NB4 (cell line): ENCODE data around the gene ARSB.
"Not testable (repeated sequence)": the region's sequence is repeated elsewhere in the genome, so short reads cannot be mapped to it uniquely, and the experiment has no call there.

ENCODE experiments used
- DNase-seq: peaks from one replicate; pipeline ENCODE4 v3.0.0; 2010; ENCODE audit warnings: low read depth
- H3K4me3 ChIP-seq: one replicate; pipeline ENCODE4 v1.5.1; 2011; ENCODE audit warnings: mild to moderate bottlenecking, low read depth, low read length, moderate library complexity
- CTCF ChIP-seq: IDR thresholded peaks from one replicate; pipeline ENCODE4 v1.5.1; 2012; ENCODE audit warnings: low read depth, low read length
- MAX ChIP-seq: IDR thresholded peaks from 2 replicates; pipeline ENCODE4 v1.6.1; 2011; ENCODE audit warnings: low read depth, low read length
- MYC ChIP-seq: IDR thresholded peaks from 2 replicates; pipeline ENCODE4 v1.6.1; 2011; ENCODE audit warnings: low read depth, low read length
- POLR2A ChIP-seq: IDR thresholded peaks from 2 replicates; pipeline ENCODE4 v1.6.1; 2011; ENCODE audit warnings: mild to moderate bottlenecking; ENCODE audit not compliant: insufficient read length; ENCODE audit errors: extremely low read depth

The ARSB gene

GRCh38 chr5:78886341-78887230 is 98.5 kb downstream of the ARSB start:
- no peak overlapping the region for H3K4me3 ChIP-seq
- DNase-seq: peak; percentile 35
- peak; percentile 50 for TF ChIP-seq CTCF
- no peak for TF ChIP-seq MYC

- no peak for DNase-seq
- H3K4me3 ChIP-seq: no peak overlapping the region
- TF ChIP-seq MAX (no peak), POLR2A (no peak), CTCF (no peak), MYC (no peak)
Measured at GRCh38 chr5:78881884-78882283, 103.2 kb downstream of the ARSB start.

- no peak for DNase-seq
- no peak overlapping the region for H3K4me3 ChIP-seq
- TF ChIP-seq POLR2A (no peak), MAX (no peak), MYC (no peak), CTCF (no peak)
Measured at GRCh38 chr5:78879516-78879915, 105.6 kb downstream of the ARSB start.

- not testable (repeated sequence) for DNase-seq, H3K4me3 ChIP-seq
Measured at GRCh38 chr5:78866076-78866475, 119.0 kb downstream of the ARSB start.

GRCh38 chr5:78858364-78858763 is 126.7 kb downstream of the ARSB start:
- TF ChIP-seq CTCF: no peak
- TF ChIP-seq POLR2A: no peak
- TF ChIP-seq MYC: no peak
- TF ChIP-seq MAX: no peak
- DNase-seq: no peak

GRCh38 chr5:78855026-78855425 is 130.1 kb downstream of the ARSB start:
- DNase-seq: no peak
- TF ChIP-seq MYC: no peak
- no peak for TF ChIP-seq CTCF
- no peak for TF ChIP-seq MAX
- TF ChIP-seq POLR2A: no peak
- H3K4me3 ChIP-seq: no peak overlapping the region

More at GRCh38 chr5:78858364-78858763, 126.7 kb downstream of the ARSB start:
- no peak overlapping the region for H3K4me3 ChIP-seq

- not testable (repeated sequence) for H3K4me3 ChIP-seq, DNase-seq
Measured at GRCh38 chr5:78851891-78852290, 133.2 kb downstream of the ARSB start.
